Measurements from ENCODE around the gene ANKS4B. TPM values are rescaled to one million over a fixed set of nuclear protein-coding genes. Genes with fewer than 3 reads are reported as not detected.

Gene ANKS4B
- total RNA-seq, 1 experiment from 2014 or later, result 3.5 TPM

DNA sequence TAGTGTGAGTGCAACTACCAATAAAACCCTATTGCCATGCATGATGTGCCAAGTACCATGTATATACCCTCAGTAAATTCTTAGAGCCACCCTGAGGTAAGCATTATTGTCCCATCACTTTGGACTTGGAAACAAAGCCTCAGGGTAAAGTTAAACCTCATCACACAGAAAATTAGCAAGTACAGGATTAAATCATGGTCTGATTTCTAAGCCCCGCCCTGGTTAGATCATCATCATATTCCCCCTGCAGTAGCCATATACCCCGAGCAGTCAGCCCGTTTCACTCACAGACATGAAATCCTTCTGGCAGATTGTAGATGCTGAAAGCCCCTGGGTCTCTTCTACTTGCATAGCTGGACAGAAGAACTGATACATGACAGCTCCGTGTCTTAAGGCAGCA, 26.9 kb upstream of the ANKS4B start:
- H3K4me1 Mint-ChIP-seq (ENCODE audit: low read depth, unreplicated experiment), result no peaks in the 10 kb centered on the region
- Histone ChIP-seq H3K36me3 (ENCODE audit: control insufficient read depth, insufficient read depth, low read length) (no peaks in the 10 kb centered on the region), H3K9me3 (no peaks in the 10 kb centered on the region), H3K4me1 (no peaks in the 10 kb centered on the region), H3K27me3 (replicated peaks; ENCODE audit: control insufficient read depth, insufficient read depth, low read length) (no peaks in the 10 kb centered on the region), H3K4me3 (ENCODE audit: low read depth, low read length) (no peak overlapping the region)
- ChIA-PET CTCF (no interaction called here), POLR2A (no interaction called here)
- H3K27me3 Mint-ChIP-seq (ENCODE audit: insufficient read depth, unreplicated experiment), result no peaks in the 10 kb centered on the region
- no peaks in the 10 kb centered on the region for H3K9me3 Mint-ChIP-seq (ENCODE audit: unreplicated experiment)
- H3K4me3 Mint-ChIP-seq (ENCODE audit: unreplicated experiment), result no peak overlapping the region
- no peaks in the 10 kb centered on the region for H3K36me3 Mint-ChIP-seq (ENCODE audit: insufficient read depth, unreplicated experiment)
- DNase-seq, result no peak
- TF ChIP-seq, protein P1, sequence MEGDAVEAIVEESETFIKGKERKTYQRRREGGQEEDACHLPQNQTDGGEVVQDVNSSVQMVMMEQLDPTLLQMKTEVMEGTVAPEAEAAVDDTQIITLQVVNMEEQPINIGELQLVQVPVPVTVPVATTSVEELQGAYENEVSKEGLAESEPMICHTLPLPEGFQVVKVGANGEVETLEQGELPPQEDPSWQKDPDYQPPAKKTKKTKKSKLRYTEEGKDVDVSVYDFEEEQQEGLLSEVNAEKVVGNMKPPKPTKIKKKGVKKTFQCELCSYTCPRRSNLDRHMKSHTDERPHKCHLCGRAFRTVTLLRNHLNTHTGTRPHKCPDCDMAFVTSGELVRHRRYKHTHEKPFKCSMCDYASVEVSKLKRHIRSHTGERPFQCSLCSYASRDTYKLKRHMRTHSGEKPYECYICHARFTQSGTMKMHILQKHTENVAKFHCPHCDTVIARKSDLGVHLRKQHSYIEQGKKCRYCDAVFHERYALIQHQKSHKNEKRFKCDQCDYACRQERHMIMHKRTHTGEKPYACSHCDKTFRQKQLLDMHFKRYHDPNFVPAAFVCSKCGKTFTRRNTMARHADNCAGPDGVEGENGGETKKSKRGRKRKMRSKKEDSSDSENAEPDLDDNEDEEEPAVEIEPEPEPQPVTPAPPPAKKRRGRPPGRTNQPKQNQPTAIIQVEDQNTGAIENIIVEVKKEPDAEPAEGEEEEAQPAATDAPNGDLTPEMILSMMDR (IDR thresholded peaks at IDR 0.05; ENCODE audit: insufficient read depth in 1 of 2, low read depth in 1 of 2, low read length in 1 of 2, severe bottlenecking in 1 of 2, unreplicated experiment in 1 of 2), result no peak
- BruUV-seq (replicated peaks), result no TSS peak
- no peak overlapping the region for H3K27ac Mint-ChIP-seq (ENCODE audit: unreplicated experiment)
- intact Hi-C loops (cut with micrococcal nuclease; ENCODE audit: unreplicated experiment), result no loop called here

DNA sequence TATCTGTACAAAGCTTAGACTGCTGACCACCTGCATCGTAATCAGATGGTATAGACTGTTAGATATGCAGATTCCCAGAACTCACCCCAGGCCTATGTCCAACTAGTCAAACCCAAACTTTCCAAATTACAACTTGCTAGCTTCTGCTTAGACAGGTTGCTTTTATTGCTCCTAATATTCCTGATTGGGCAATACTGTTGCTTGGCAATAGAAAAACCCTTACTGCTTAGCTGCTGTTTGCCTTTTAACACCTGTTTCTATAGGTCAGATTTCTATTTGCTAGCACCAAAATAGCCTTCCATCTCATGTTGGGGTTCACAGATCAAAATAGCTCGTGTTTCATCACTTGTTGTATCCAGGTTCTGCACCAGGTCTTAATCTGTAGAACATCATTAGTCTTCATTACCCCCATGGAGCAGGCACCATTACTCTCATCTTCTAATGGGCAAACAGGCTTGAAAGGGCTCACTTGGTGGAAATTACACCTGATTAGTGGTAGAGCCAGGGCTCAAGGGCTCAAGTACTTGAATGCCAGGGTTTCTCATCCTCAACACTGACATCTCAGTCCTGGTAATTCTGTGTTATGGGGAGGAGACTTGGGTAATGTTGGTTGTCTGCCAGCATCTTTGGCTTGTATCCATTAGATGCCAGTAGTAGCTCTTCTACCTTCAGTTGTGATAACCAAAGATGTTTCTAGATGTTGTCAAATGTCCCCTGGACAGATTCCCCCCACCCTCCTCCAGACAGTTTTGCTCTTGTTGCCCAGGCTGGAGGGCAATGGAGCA, 24.9 kb upstream of the ANKS4B start:
- no peaks in the 10 kb centered on the region for H3K27me3 ChIP-seq (replicated peaks; ENCODE audit: control insufficient read depth, insufficient read depth, low read length)
- H3K4me3 ChIP-seq (ENCODE audit: low read depth, low read length), result no peak overlapping the region
- no TSS peak for BruUV-seq (replicated peaks)
- no peaks in the 10 kb centered on the region for H3K4me1 ChIP-seq
- H3K36me3 ChIP-seq (ENCODE audit: control insufficient read depth, insufficient read depth, low read length), result no peaks in the 10 kb centered on the region
- intact Hi-C loops (cut with micrococcal nuclease; ENCODE audit: unreplicated experiment), result no loop called here
- no peak overlapping the region for H3K27ac Mint-ChIP-seq (ENCODE audit: unreplicated experiment)
- ChIA-PET POLR2A (no interaction called here), CTCF (no interaction called here)
- no peaks in the 10 kb centered on the region for H3K4me1 Mint-ChIP-seq (ENCODE audit: low read depth, unreplicated experiment)
- H3K27me3 Mint-ChIP-seq (ENCODE audit: insufficient read depth, unreplicated experiment), result no peaks in the 10 kb centered on the region
- H3K36me3 Mint-ChIP-seq (ENCODE audit: insufficient read depth, unreplicated experiment), result no peaks in the 10 kb centered on the region
- no peak overlapping the region for H3K4me3 Mint-ChIP-seq (ENCODE audit: unreplicated experiment)
- H3K9me3 Mint-ChIP-seq (ENCODE audit: unreplicated experiment), result no peaks in the 10 kb centered on the region
- TF ChIP-seq, protein P1 (IDR thresholded peaks at IDR 0.05; ENCODE audit: insufficient read depth in 1 of 2, low read depth in 1 of 2, low read length in 1 of 2, severe bottlenecking in 1 of 2, unreplicated experiment in 1 of 2), result no peak
- no peaks in the 10 kb centered on the region for H3K9me3 ChIP-seq
- no peak for DNase-seq

DNA sequence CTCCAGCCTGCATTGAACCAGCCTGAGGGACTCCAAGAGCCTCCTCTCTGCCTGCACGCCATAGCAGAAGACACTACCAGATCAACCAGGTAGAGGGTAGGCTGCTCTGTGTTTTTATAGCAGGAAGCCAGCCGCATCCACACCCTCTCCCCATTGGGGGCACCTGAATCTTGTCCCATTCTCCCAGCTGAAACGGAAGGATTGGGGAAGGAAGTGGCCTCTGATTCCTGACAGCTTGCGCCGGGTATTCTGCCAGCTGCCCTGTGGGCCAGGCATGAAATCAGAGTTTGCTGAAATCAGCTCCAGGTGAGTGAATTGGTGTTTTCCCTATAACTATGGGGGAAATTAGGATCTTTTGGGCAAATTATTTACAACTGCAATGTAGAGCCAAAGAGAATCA, 22.0 kb upstream of the ANKS4B start, which contains the start of gene ZP2:
ZP2 (minus strand) TSS at position 89 of the 400 bp plus-strand sequence; CDS start at position 62, 27 bp downstream.
- no peak for DNase-seq
- POLR2A ChIA-PET, result no interaction called here
- H3K4me1 Mint-ChIP-seq (ENCODE audit: low read depth, unreplicated experiment), result no peaks in the 10 kb centered on the region
- H3K4me3 Mint-ChIP-seq (ENCODE audit: unreplicated experiment), result no peak within 1 kb of the TSS
- no peaks in the 10 kb centered on the region for H3K27me3 Mint-ChIP-seq (ENCODE audit: insufficient read depth, unreplicated experiment)
- Histone ChIP-seq H3K27me3 (replicated peaks; ENCODE audit: control insufficient read depth, insufficient read depth, low read length) (no peaks in the 10 kb centered on the region), H3K4me1 (no peaks in the 10 kb centered on the region), H3K9me3 (no peaks in the 10 kb centered on the region), H3K36me3 (ENCODE audit: control insufficient read depth, insufficient read depth, low read length) (no peaks in the 10 kb centered on the region), H3K4me3 (ENCODE audit: low read depth, low read length) (no peak within 1 kb of the TSS)
- no peaks in the 10 kb centered on the region for H3K9me3 Mint-ChIP-seq (ENCODE audit: unreplicated experiment)
- no peak within 1 kb of the TSS for H3K27ac Mint-ChIP-seq (ENCODE audit: unreplicated experiment)
- H3K36me3 Mint-ChIP-seq (ENCODE audit: insufficient read depth, unreplicated experiment), result no peaks in the 10 kb centered on the region
- intact Hi-C loops (cut with micrococcal nuclease; ENCODE audit: unreplicated experiment), result no loop called here
- BruUV-seq (replicated peaks), result no TSS peak
- TF ChIP-seq, protein P1 (IDR thresholded peaks at IDR 0.05; ENCODE audit: insufficient read depth in 1 of 2, low read depth in 1 of 2, low read length in 1 of 2, severe bottlenecking in 1 of 2, unreplicated experiment in 1 of 2), result no peak
- CTCF ChIA-PET, result no interaction called here

All from Caco-2 (cell line).